Stimulated activated CD4-positive, alpha-beta T cell treated with anti-CD3 and anti-CD28 coated beads, Interleukin-2, amount 100 ng/mL, for 4 hours (primary cell): Measurements from ENCODE around the gene NMNAT3.
"Not testable (repeated sequence)": the region's sequence is repeated elsewhere in the genome, so short reads cannot be mapped to it uniquely, and the experiment has no call there.

Source experiments
- DNase-seq: peaks from one replicate; pipeline ENCODE4 v3.0.0-alpha.2; 2020; ENCODE audit warnings: low read depth

NMNAT3 gene

GRCh38 chr3:139583651-139584050 lies 94.1 kb downstream of the NMNAT3 start:
- DNase-seq: not testable (repeated sequence)

GRCh38 chr3:139578783-139579182 lies 99.0 kb downstream of the NMNAT3 start:
- DNase-seq: no peak

- DNase-seq: no peak
Measured at GRCh38 chr3:139577909-139578308, 99.9 kb downstream of the NMNAT3 start.

GRCh38 chr3:139577346-139577745 lies 100.4 kb downstream of the NMNAT3 start:
- no peak for DNase-seq

GRCh38 chr3:139574026-139574947 lies 103.5 kb downstream of the NMNAT3 start:
- DNase-seq: no peak

- DNase-seq: no peak
Measured at GRCh38 chr3:139572847-139573672, 104.7 kb downstream of the NMNAT3 start.

GRCh38 chr3:139571711-139572110 lies 106.1 kb downstream of the NMNAT3 start:
- DNase-seq: no peak

GRCh38 chr3:139564294-139564861 lies 113.4 kb downstream of the NMNAT3 start:
- DNase-seq: no peak

- no peak for DNase-seq
Measured at GRCh38 chr3:139561959-139562676, 115.7 kb downstream of the NMNAT3 start.

- no peak for DNase-seq
Measured at GRCh38 chr3:139561255-139561817, 116.4 kb downstream of the NMNAT3 start.

- no peak for DNase-seq
Measured at GRCh38 chr3:139560411-139560810, 117.4 kb downstream of the NMNAT3 start.

- DNase-seq: no peak
Measured at GRCh38 chr3:139559541-139559940, 118.2 kb downstream of the NMNAT3 start.

GRCh38 chr3:139558351-139559266 lies 119.2 kb downstream of the NMNAT3 start:
- no peak for DNase-seq

- no peak for DNase-seq
Measured at GRCh38 chr3:139557041-139557440, 120.7 kb downstream of the NMNAT3 start.

GRCh38 chr3:139555249-139555648 lies 122.5 kb downstream of the NMNAT3 start:
- no peak for DNase-seq

GRCh38 chr3:139554628-139555027 lies 123.1 kb downstream of the NMNAT3 start:
- no peak for DNase-seq

GRCh38 chr3:139552632-139553365 lies 125.0 kb downstream of the NMNAT3 start:
- DNase-seq: no peak

- no peak for DNase-seq
Measured at GRCh38 chr3:139548801-139549200, 129.0 kb downstream of the NMNAT3 start.

- no peak for DNase-seq
Measured at GRCh38 chr3:139547666-139548065, 130.1 kb downstream of the NMNAT3 start.

GRCh38 chr3:139546772-139547171 lies 131.0 kb downstream of the NMNAT3 start:
- DNase-seq: no peak
